HepG2 (cell line): ENCODE measurements around the gene TRIM44. TPM values are rescaled to one million over a fixed set of nuclear protein-coding genes. Genes with fewer than 3 reads are reported as not detected.
A peak's percentile ranks its signal among the peaks of the same experiment; 100 is the strongest.

Source experiments
- BCL6 ChIP-seq: IDR thresholded peaks from 2 replicates; pipeline ENCODE4 v1.6.1; 2016; ENCODE audit warnings: missing genetic modification reagents, missing compliant biosample characterization
- E2F5 ChIP-seq: sonication (generic); formaldehyde crosslinking; conservative IDR thresholded peaks from 2 replicates; pipeline ENCODE4 v1.4.0; 2020; ENCODE audit warnings: missing genetic modification reagents
- EED ChIP-seq: sonication (generic); formaldehyde crosslinking; IDR thresholded peaks from 2 replicates; pipeline ENCODE4 v1.5.0; 2020; ENCODE audit warnings: mild to moderate bottlenecking, missing genetic modification reagents
- ERF ChIP-seq: IDR thresholded peaks from 2 replicates; pipeline ENCODE4 v1.6.1; 2018; ENCODE audit warnings: missing biosample characterization, missing genetic modification reagents
- GLI4 ChIP-seq: sonication (generic); formaldehyde crosslinking; IDR thresholded peaks from 2 replicates; pipeline ENCODE4 v1.5.1; 2020; ENCODE audit warnings: missing genetic modification reagents, mild to moderate bottlenecking, moderate library complexity, borderline replicate concordance
- NR3C1 ChIP-seq: sonication (generic); formaldehyde crosslinking; IDR thresholded peaks from 2 replicates; pipeline ENCODE4 v1.4.0; 2020; ENCODE audit warnings: missing genetic modification reagents
- PBX3 ChIP-seq: sonication (generic); formaldehyde crosslinking; IDR thresholded peaks from 2 replicates; pipeline ENCODE4 v1.8.1; 2023; ENCODE audit warnings: missing genetic modification reagents, inconsistent platforms, borderline replicate concordance
- TBX2 ChIP-seq: sonication (generic); formaldehyde crosslinking; IDR thresholded peaks from 2 replicates; pipeline ENCODE4 v1.5.0; 2020; ENCODE audit warnings: missing genetic modification reagents, mild to moderate bottlenecking, borderline replicate concordance
- YEATS2 ChIP-seq: sonication (generic); formaldehyde crosslinking; IDR thresholded peaks from 2 replicates; pipeline ENCODE4 v1.4.0; 2020; ENCODE audit warnings: missing genetic modification reagents, borderline replicate concordance
- ZFP91 ChIP-seq: sonication (generic); formaldehyde crosslinking; IDR thresholded peaks from 2 replicates; pipeline ENCODE4 v1.9.0; 2022; ENCODE audit warnings: missing genetic modification reagents, mild to moderate bottlenecking, borderline replicate concordance
- ZKSCAN1 ChIP-seq: fragments of 150-350 bp; IDR thresholded peaks from 2 replicates; pipeline ENCODE4 v1.6.1; 2014; ENCODE audit warnings: low read length
- ZNF235 ChIP-seq: sonication (generic); formaldehyde crosslinking; IDR thresholded peaks from 2 replicates; pipeline ENCODE4 v1.8.1; 2023; ENCODE audit warnings: mild to moderate bottlenecking, missing genetic modification reagents, borderline replicate concordance
- ZNF484 ChIP-seq: sonication (generic); formaldehyde crosslinking; IDR thresholded peaks from 2 replicates; pipeline ENCODE4 v1.5.1; 2020; ENCODE audit warnings: mild to moderate bottlenecking, low read depth, missing genetic modification reagents, borderline replicate concordance
- polyA plus RNA-seq, 8 experiments: library from polyadenylated mRNA; depleted of rRNA in 3 of 8; stranded (reverse) in 7 of 8; unstranded in 1 of 8; fragments of >200 nt; fragmentation: Illumina TruSeq in 4 of 8; extraction: Trizol in 4 of 8; gene quantifications; 2 replicates each; pipeline versions ENCODE4 v1.2.1 to v1.2.3, GENCODE V29; 2011 to 2016; ENCODE audit warnings: low read depth in 4 of 8, missing spikeins in 1 of 8, mixed read lengths in 1 of 8; ENCODE audit not compliant: insufficient read depth in 1 of 8
- total RNA-seq, 5 experiments: library from RNA; depleted of rRNA; stranded (reverse); fragments of >200 nt; fragmentation: Illumina TruSeq; extraction: Trizol; gene quantifications; 2 replicates each; pipeline ENCODE4 v1.2.3, GENCODE V29; 2016; ENCODE audit warnings: low read depth in 1 of 5
- TF ChIP-seq, protein P1 (sequence below): fragments of 450-650 bp; IDR thresholded peaks from 2 replicates; pipeline ENCODE4 v1.6.1; 2017
- TF ChIP-seq, protein P2 (sequence below), 2 experiments: sonication (generic) in 1 of 2; formaldehyde crosslinking in 1 of 2; IDR thresholded peaks; 2 replicates each; pipeline versions ENCODE4 v1.6.1 to v1.9.0; 2014 to 2022; ENCODE audit warnings: antibody characterized with exemption in 1 of 2, borderline replicate concordance in 1 of 2, inconsistent platforms in 1 of 2, low read depth in 1 of 2, missing genetic modification reagents in 1 of 2
- TF ChIP-seq, protein P3 (sequence below): sonication (generic); formaldehyde crosslinking; IDR thresholded peaks from 2 replicates; pipeline ENCODE4 v1.4.0; 2020; ENCODE audit warnings: mild to moderate bottlenecking, missing genetic modification reagents

Gene TRIM44
- total and polyA plus RNA-seq, 2 of the 13 experiments (the other 11 are each of a cell fraction or from before 2014, with no cell fraction given): 22.7 to 50.3 TPM

GRCh38 chr11:35662649-35663407 is at the start of gene TRIM44 (continued):
- TF ChIP-seq, protein P1, sequence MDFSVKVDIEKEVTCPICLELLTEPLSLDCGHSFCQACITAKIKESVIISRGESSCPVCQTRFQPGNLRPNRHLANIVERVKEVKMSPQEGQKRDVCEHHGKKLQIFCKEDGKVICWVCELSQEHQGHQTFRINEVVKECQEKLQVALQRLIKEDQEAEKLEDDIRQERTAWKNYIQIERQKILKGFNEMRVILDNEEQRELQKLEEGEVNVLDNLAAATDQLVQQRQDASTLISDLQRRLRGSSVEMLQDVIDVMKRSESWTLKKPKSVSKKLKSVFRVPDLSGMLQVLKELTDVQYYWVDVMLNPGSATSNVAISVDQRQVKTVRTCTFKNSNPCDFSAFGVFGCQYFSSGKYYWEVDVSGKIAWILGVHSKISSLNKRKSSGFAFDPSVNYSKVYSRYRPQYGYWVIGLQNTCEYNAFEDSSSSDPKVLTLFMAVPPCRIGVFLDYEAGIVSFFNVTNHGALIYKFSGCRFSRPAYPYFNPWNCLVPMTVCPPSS: no peak
- TF ChIP-seq, protein P2, sequence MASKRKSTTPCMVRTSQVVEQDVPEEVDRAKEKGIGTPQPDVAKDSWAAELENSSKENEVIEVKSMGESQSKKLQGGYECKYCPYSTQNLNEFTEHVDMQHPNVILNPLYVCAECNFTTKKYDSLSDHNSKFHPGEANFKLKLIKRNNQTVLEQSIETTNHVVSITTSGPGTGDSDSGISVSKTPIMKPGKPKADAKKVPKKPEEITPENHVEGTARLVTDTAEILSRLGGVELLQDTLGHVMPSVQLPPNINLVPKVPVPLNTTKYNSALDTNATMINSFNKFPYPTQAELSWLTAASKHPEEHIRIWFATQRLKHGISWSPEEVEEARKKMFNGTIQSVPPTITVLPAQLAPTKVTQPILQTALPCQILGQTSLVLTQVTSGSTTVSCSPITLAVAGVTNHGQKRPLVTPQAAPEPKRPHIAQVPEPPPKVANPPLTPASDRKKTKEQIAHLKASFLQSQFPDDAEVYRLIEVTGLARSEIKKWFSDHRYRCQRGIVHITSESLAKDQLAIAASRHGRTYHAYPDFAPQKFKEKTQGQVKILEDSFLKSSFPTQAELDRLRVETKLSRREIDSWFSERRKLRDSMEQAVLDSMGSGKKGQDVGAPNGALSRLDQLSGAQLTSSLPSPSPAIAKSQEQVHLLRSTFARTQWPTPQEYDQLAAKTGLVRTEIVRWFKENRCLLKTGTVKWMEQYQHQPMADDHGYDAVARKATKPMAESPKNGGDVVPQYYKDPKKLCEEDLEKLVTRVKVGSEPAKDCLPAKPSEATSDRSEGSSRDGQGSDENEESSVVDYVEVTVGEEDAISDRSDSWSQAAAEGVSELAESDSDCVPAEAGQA (IDR thresholded peaks at IDR 0.05; ENCODE audit: low read depth): no peak
- TF ChIP-seq, protein P2 (CRISPR knock-in tag; IDR thresholded peaks at IDR 0.05; ENCODE audit: borderline replicate concordance): peak; percentile 99
- TF ChIP-seq TBX2 (peak; percentile 61; the same call in 1 of the 2 replicates), BCL6 (peak; percentile 95), NR3C1 (no peak), ZKSCAN1 (no peak), ZNF235 (CRISPR knock-in tag) (peak; percentile 68; the same call in 1 of the 2 replicates), ERF (CRISPR knock-in tag) (peak; percentile 75), GLI4 (peak; percentile 97; the same call in 1 of the 2 replicates), YEATS2 (CRISPR knock-in tag) (peak; percentile 75; the same call in 1 of the 2 replicates), ZNF484 (CRISPR knock-in tag) (peak; percentile 82; the same call in 1 of the 2 replicates), E2F5 (CRISPR knock-in tag) (peak; percentile 74; the same call in 1 of the 2 replicates), ZFP91 (CRISPR knock-in tag) (peak; percentile 99), EED (peak; percentile 96), PBX3 (CRISPR knock-in tag) (peak; percentile 96)
- TF ChIP-seq, protein P3, sequence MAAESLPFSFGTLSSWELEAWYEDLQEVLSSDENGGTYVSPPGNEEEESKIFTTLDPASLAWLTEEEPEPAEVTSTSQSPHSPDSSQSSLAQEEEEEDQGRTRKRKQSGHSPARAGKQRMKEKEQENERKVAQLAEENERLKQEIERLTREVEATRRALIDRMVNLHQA (CRISPR knock-in tag): no peak
